NCI-H524 (cell line): ENCODE data around the gene SLC22A16.

Experiments used
- DNase-seq, 2 experiments: peaks; one replicate each; lab custom pipeline; 2025; lab: John Stamatoyannopoulos, UW

SLC22A16 gene

GRCh38 chr6:110404607-110405006 lies 71.8 kb downstream of the SLC22A16 start:
- DNase-seq, result no peak

- DNase-seq, result no peak
These were observed 74.7 kb downstream of the SLC22A16 start for GRCh38 chr6:110401585-110402176.

- no peak for DNase-seq
These were observed 76.2 kb downstream of the SLC22A16 start for GRCh38 chr6:110400208-110400607.

GRCh38 chr6:110399219-110400071 lies 77.0 kb downstream of the SLC22A16 start:
- no peak for DNase-seq

- no peak for DNase-seq
These were observed 77.6 kb downstream of the SLC22A16 start for GRCh38 chr6:110398778-110399177.

DNA sequence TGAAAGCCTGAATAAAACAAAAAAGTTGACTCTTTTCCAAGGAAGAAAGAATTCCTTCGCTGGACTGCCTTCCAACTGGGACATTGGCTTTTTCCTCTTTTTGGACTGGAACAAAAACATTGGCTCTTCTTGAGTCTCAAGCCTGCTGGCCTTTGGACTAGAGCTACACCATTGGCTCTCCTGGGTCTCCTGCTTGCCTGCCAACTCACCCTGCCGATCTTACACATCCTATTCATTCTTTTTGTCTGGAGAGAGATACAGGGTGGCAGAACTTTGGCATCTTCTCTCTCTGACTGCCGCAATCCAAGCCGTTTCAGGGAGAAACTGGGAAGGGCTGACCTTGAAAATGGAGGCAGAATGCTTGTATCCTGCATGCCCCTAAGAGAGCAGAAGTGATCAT lies 81.2 kb downstream of the SLC22A16 start:
- no peak for DNase-seq

DNA sequence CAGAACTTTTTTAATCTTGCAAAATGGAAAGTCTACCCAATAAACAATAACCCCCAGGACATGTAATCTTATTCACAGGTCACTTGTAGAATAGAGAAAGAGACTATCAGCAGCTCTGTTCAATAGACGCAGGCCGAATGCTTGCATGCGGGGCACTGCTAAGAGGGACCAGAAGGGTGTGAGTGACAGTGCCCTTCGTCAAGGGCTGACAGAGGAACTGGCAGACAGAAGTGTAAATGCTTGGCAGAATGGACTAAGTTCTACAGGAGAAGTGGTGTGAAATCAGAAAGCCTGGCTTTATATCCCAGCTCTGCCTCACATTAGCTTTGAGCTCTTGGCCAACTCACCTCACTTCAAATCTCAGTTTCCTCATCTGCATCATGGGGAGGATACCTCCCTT lies 82.0 kb downstream of the SLC22A16 start:
- no peak for DNase-seq

- no peak for DNase-seq
These were observed 83.7 kb downstream of the SLC22A16 start for GRCh38 chr6:110392727-110393126.

- DNase-seq, result no peak
These were observed 86.0 kb downstream of the SLC22A16 start for GRCh38 chr6:110390404-110390803.

DNA sequence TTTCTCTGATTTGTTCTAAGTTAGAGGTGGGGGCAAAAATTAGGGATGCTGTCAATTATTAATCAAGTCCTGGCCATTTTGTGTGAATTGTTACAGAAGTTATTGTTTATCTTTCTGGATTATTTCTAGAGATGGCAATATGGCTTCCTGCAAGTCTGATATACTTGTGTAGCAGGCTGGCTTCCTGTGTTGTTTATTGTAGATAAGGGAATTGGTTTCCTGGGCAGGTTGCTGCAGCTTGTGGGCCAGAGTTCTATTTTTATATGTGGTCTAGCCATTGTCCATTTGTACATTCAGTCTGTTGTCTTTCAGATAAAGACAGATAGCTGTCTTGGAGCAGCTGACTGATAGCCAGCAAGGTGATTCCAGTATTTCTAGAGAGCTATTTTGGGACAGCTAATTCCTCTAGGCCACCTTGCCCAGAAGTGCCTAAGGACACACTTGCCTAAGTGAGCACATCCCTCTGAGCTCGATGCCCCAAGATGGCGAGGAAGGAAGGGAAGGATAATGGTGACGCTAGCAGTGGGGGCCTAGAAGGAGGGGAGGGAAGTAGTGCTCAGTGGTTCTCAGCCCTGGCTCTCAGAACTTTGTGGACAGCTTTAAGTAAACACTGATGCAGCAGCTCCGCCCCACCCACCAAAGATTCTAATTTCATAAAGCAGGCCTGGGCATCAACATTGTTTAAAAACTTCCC lies 86.6 kb downstream of the SLC22A16 start:
- DNase-seq, result no peak

DNA sequence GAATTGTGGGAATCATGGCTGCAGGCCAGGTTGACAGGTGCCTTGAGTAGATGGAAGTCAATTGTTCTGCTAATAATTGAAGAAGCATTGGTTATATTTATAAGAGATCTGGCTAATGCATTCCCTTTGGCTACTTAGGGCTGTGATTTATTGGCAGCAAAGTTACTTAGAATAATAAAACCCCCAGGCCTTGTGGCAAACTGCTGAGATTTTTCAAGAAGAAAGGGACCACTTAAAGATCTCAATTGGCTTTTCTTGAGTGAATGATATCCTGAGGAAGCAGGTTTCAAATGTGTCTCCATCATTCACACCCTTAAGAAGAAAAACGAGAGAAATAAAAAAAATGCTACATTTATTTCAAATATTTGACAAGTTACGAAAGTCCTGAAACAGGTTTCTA lies 88.4 kb downstream of the SLC22A16 start:
- DNase-seq, result no peak

- no peak for DNase-seq
These were observed 91.0 kb downstream of the SLC22A16 start for GRCh38 chr6:110385458-110385863.

GRCh38 chr6:110378552-110378951 lies 97.9 kb downstream of the SLC22A16 start:
- peak; percentile 53 to 74 for DNase-seq
